Measurements from ENCODE around the gene ABCA4. TPM values are rescaled to one million over a fixed set of nuclear protein-coding genes. Genes with fewer than 3 reads are reported as not detected.
"Not testable (repeated sequence)": the region's sequence is repeated elsewhere in the genome, so short reads cannot be mapped to it uniquely, and the experiment has no call there.

ABCA4 gene
- total and polyA plus RNA-seq, 4 donors: 0.08 to 0.63 (median 0.21) TPM

GRCh38 chr1:94153133-94153532 is 32.2 kb upstream of the ABCA4 start:
- Histone ChIP-seq H3K4me1 (ENCODE audit: control insufficient read depth in 1 of 2, insufficient read depth in 2 of 2, low read length in 2 of 2) (no peaks in the 10 kb centered on the region), H3K9me3 (ENCODE audit: control insufficient read depth, low read length) (peaks cover 3% of the 10 kb centered on the region), H3K27me3 (ENCODE audit: control insufficient read depth in 1 of 2, insufficient read depth in 2 of 2, low read length in 1 of 2) (no peaks in the 10 kb centered on the region), H3K36me3 (ENCODE audit: control insufficient read depth in 1 of 2, insufficient read depth in 2 of 2, low read length in 1 of 2) (no peaks in the 10 kb centered on the region), H3K4me3 (ENCODE audit: low read length in 2 of 2) (no peak overlapping the region), H3K27ac (ENCODE audit: low read depth in 1 of 2, low read length in 2 of 2) (no peak overlapping the region)
- DNase-seq: no peak
- ATAC-seq (ENCODE audit: low FRiP score): no peak
- intact Hi-C loops (cut with DNase I): no loop called here
- WGBS, 2 donors: 72 to 75% methylated on average over 1 of the region's 1 CpG

GRCh38 chr1:94149166-94149565 is 28.2 kb upstream of the ABCA4 start:
- H3K4me3 ChIP-seq (ENCODE audit: low read length in 2 of 2); ATAC-seq (ENCODE audit: low FRiP score); H3K27ac ChIP-seq (ENCODE audit: low read depth in 1 of 2, low read length in 2 of 2); H3K4me1 ChIP-seq (ENCODE audit: control insufficient read depth in 1 of 2, insufficient read depth in 2 of 2, low read length in 2 of 2); H3K27me3 ChIP-seq (ENCODE audit: control insufficient read depth in 1 of 2, insufficient read depth in 2 of 2, low read length in 1 of 2); DNase-seq; H3K9me3 ChIP-seq (ENCODE audit: control insufficient read depth, low read length); intact Hi-C loops (cut with DNase I); H3K36me3 ChIP-seq (ENCODE audit: control insufficient read depth in 1 of 2, insufficient read depth in 2 of 2, low read length in 1 of 2): not testable (repeated sequence)

GRCh38 chr1:94146273-94146672 is 25.3 kb upstream of the ABCA4 start:
- H3K36me3 ChIP-seq (ENCODE audit: control insufficient read depth in 1 of 2, insufficient read depth in 2 of 2, low read length in 1 of 2): no peaks in the 10 kb centered on the region
- no peaks in the 10 kb centered on the region for H3K27me3 ChIP-seq (ENCODE audit: control insufficient read depth in 1 of 2, insufficient read depth in 2 of 2, low read length in 1 of 2)
- DNase-seq (no peak), ATAC-seq (ENCODE audit: low FRiP score) (no peak)
- H3K4me3 ChIP-seq (ENCODE audit: low read length in 2 of 2): no peak overlapping the region
- WGBS, 2 donors: 97% methylated on average over 5 of the region's 5 CpGs
- no peak overlapping the region for H3K27ac ChIP-seq (ENCODE audit: low read depth in 1 of 2, low read length in 2 of 2)
- no peaks in the 10 kb centered on the region for H3K4me1 ChIP-seq (ENCODE audit: control insufficient read depth in 1 of 2, insufficient read depth in 2 of 2, low read length in 2 of 2)
- intact Hi-C loops (cut with DNase I): no loop called here
- no peaks in the 10 kb centered on the region for H3K9me3 ChIP-seq (ENCODE audit: control insufficient read depth, low read length)

- Histone ChIP-seq H3K27me3 (ENCODE audit: control insufficient read depth in 1 of 2, insufficient read depth in 2 of 2, low read length in 1 of 2) (no peaks in the 10 kb centered on the region), H3K4me1 (ENCODE audit: control insufficient read depth in 1 of 2, insufficient read depth in 2 of 2, low read length in 2 of 2) (no peaks in the 10 kb centered on the region), H3K36me3 (ENCODE audit: control insufficient read depth in 1 of 2, insufficient read depth in 2 of 2, low read length in 1 of 2) (no peaks in the 10 kb centered on the region), H3K4me3 (ENCODE audit: low read length in 2 of 2) (no peak overlapping the region), H3K27ac (ENCODE audit: low read depth in 1 of 2, low read length in 2 of 2) (no peak overlapping the region), H3K9me3 (ENCODE audit: control insufficient read depth, low read length) (no peaks in the 10 kb centered on the region)
- DNase-seq (no peak), ATAC-seq (ENCODE audit: low FRiP score) (no peak)
- WGBS, 2 donors: 8% methylated on average over 1 of the region's 1 CpG
- intact Hi-C loops (cut with DNase I): no loop called here
Measured at GRCh38 chr1:94144836-94145235, 23.9 kb upstream of the ABCA4 start.

- H3K27ac ChIP-seq (ENCODE audit: low read depth in 1 of 2, low read length in 2 of 2): no peak overlapping the region
- no peaks in the 10 kb centered on the region for H3K9me3 ChIP-seq (ENCODE audit: control insufficient read depth, low read length)
- H3K27me3 ChIP-seq (ENCODE audit: control insufficient read depth in 1 of 2, insufficient read depth in 2 of 2, low read length in 1 of 2): no peaks in the 10 kb centered on the region
- H3K36me3 ChIP-seq (ENCODE audit: control insufficient read depth in 1 of 2, insufficient read depth in 2 of 2, low read length in 1 of 2): no peaks in the 10 kb centered on the region
- intact Hi-C loops (cut with DNase I): no loop called here
- ATAC-seq (ENCODE audit: low FRiP score) (no peak), DNase-seq (no peak)
- no peaks in the 10 kb centered on the region for H3K4me1 ChIP-seq (ENCODE audit: control insufficient read depth in 1 of 2, insufficient read depth in 2 of 2, low read length in 2 of 2)
- no peak overlapping the region for H3K4me3 ChIP-seq (ENCODE audit: low read length in 2 of 2)
Measured at GRCh38 chr1:94143809-94144176, 22.8 kb upstream of the ABCA4 start.

GRCh38 chr1:94143173-94143808 is 22.3 kb upstream of the ABCA4 start:
- 22 to 31% methylated on average over 2 of the region's 2 CpGs for WGBS, 2 donors
- intact Hi-C loops (cut with DNase I): no loop called here
- no peak for DNase-seq
- Histone ChIP-seq H3K27me3 (ENCODE audit: control insufficient read depth in 1 of 2, insufficient read depth in 2 of 2, low read length in 1 of 2) (no peaks in the 10 kb centered on the region), H3K36me3 (ENCODE audit: control insufficient read depth in 1 of 2, insufficient read depth in 2 of 2, low read length in 1 of 2) (no peaks in the 10 kb centered on the region), H3K27ac (ENCODE audit: low read depth in 1 of 2, low read length in 2 of 2) (no peak overlapping the region), H3K4me3 (ENCODE audit: low read length in 2 of 2) (no peak overlapping the region), H3K9me3 (ENCODE audit: control insufficient read depth, low read length) (no peaks in the 10 kb centered on the region), H3K4me1 (ENCODE audit: control insufficient read depth in 1 of 2, insufficient read depth in 2 of 2, low read length in 2 of 2) (no peaks in the 10 kb centered on the region)
- ATAC-seq (ENCODE audit: low FRiP score): no peak

- ATAC-seq (ENCODE audit: low FRiP score): no peak
- no peak for DNase-seq
- 86 to 94% methylated on average over 2 of the region's 2 CpGs for whole genome bisulfite sequencing, 2 donors
- Histone ChIP-seq H3K27ac (ENCODE audit: low read depth in 1 of 2, low read length in 2 of 2) (no peak overlapping the region), H3K4me1 (ENCODE audit: control insufficient read depth in 1 of 2, insufficient read depth in 2 of 2, low read length in 2 of 2) (no peaks in the 10 kb centered on the region), H3K27me3 (ENCODE audit: control insufficient read depth in 1 of 2, insufficient read depth in 2 of 2, low read length in 1 of 2) (no peaks in the 10 kb centered on the region), H3K36me3 (ENCODE audit: control insufficient read depth in 1 of 2, insufficient read depth in 2 of 2, low read length in 1 of 2) (no peaks in the 10 kb centered on the region), H3K9me3 (ENCODE audit: control insufficient read depth, low read length) (no peaks in the 10 kb centered on the region), H3K4me3 (ENCODE audit: low read length in 2 of 2) (no peak overlapping the region)
- intact Hi-C loops (cut with DNase I): no loop called here
Measured at GRCh38 chr1:94142583-94142982, 21.6 kb upstream of the ABCA4 start.

- intact Hi-C loops (cut with DNase I): no loop called here
- WGBS, 2 donors: 58 to 60% methylated on average over 1 of the region's 1 CpG
- DNase-seq: no peak
- H3K9me3 ChIP-seq (ENCODE audit: control insufficient read depth, low read length): no peaks in the 10 kb centered on the region
- H3K4me1 ChIP-seq (ENCODE audit: control insufficient read depth in 1 of 2, insufficient read depth in 2 of 2, low read length in 2 of 2): no peaks in the 10 kb centered on the region
- no peak overlapping the region for H3K27ac ChIP-seq (ENCODE audit: low read depth in 1 of 2, low read length in 2 of 2)
- no peak overlapping the region for H3K4me3 ChIP-seq (ENCODE audit: low read length in 2 of 2)
- ATAC-seq (ENCODE audit: low FRiP score): no peak
- H3K36me3 ChIP-seq (ENCODE audit: control insufficient read depth in 1 of 2, insufficient read depth in 2 of 2, low read length in 1 of 2): no peaks in the 10 kb centered on the region
- no peaks in the 10 kb centered on the region for H3K27me3 ChIP-seq (ENCODE audit: control insufficient read depth in 1 of 2, insufficient read depth in 2 of 2, low read length in 1 of 2)
Measured at GRCh38 chr1:94142022-94142421, 21.1 kb upstream of the ABCA4 start.

GRCh38 chr1:94132111-94132510 is 11.2 kb upstream of the ABCA4 start:
- H3K4me1 ChIP-seq (ENCODE audit: control insufficient read depth in 1 of 2, insufficient read depth in 2 of 2, low read length in 2 of 2): peaks cover 0 to 7% of the 10 kb centered on the region in 2 donors
- intact Hi-C loops (cut with DNase I): no loop called here
- no peak for DNase-seq
- no peak overlapping the region for H3K4me3 ChIP-seq (ENCODE audit: low read length in 2 of 2)
- H3K36me3 ChIP-seq (ENCODE audit: control insufficient read depth in 1 of 2, insufficient read depth in 2 of 2, low read length in 1 of 2): no peaks in the 10 kb centered on the region
- 96% methylated on average over 5 of the region's 5 CpGs for WGBS, 2 donors
- H3K27ac ChIP-seq (ENCODE audit: low read depth in 1 of 2, low read length in 2 of 2): no peak overlapping the region
- no peaks in the 10 kb centered on the region for H3K27me3 ChIP-seq (ENCODE audit: control insufficient read depth in 1 of 2, insufficient read depth in 2 of 2, low read length in 1 of 2)
- ATAC-seq (ENCODE audit: low FRiP score): no peak
- peaks cover 2% of the 10 kb centered on the region for H3K9me3 ChIP-seq (ENCODE audit: control insufficient read depth, low read length)

Data from aorta (tissue), 5 donors.